GM23248 (cell line): ENCODE results near the gene PTH2. TPM values are rescaled to one million over a fixed set of nuclear protein-coding genes. Genes with fewer than 3 reads are reported as not detected.
A peak's percentile ranks its signal among the peaks of the same experiment; 100 is the strongest.

Source experiments
- DNase-seq: peaks from one replicate; pipeline ENCODE4 v3.0.0-alpha.2; 2015
- H2AFZ ChIP-seq: fragments of 200-600 bp; sonication (generic); 2 replicates; pipeline ENCODE4 v1.6.1; 2016; ENCODE audit warnings: antibody characterized with exemption
- H3F3A ChIP-seq: fragments of 200-600 bp; sonication (generic); 2 replicates; pipeline ENCODE4 v1.6.1; 2016; ENCODE audit warnings: mild to moderate bottlenecking, antibody characterized with exemption, mixed run types; ENCODE audit not compliant: insufficient read depth
- H3K27ac ChIP-seq: fragments of 200-600 bp; sonication (generic); 2 replicates; pipeline ENCODE4 v1.5.1; 2016; ENCODE audit warnings: mild to moderate bottlenecking
- H3K27me3 ChIP-seq: fragments of 200-600 bp; sonication (generic); replicated peaks from 2 replicates; pipeline ENCODE4 v1.6.1; 2016; ENCODE audit warnings: mild to moderate bottlenecking; ENCODE audit not compliant: insufficient read depth
- H3K36me3 ChIP-seq: fragments of 200-600 bp; sonication (generic); 2 replicates; pipeline ENCODE4 v1.6.1; 2016; ENCODE audit warnings: low read depth, mild to moderate bottlenecking
- H3K4me1 ChIP-seq: fragments of 200-600 bp; sonication (generic); 2 replicates; pipeline ENCODE4 v1.6.1; 2016; ENCODE audit warnings: mild to moderate bottlenecking; ENCODE audit not compliant: insufficient read depth
- H3K4me2 ChIP-seq: fragments of 200-600 bp; sonication (generic); one replicate; pipeline ENCODE4 v1.6.1; 2016; ENCODE audit warnings: mild to moderate bottlenecking; ENCODE audit not compliant: unreplicated experiment
- H3K4me3 ChIP-seq: fragments of 200-600 bp; sonication (generic); 2 replicates; pipeline ENCODE4 v1.5.1; 2016; ENCODE audit warnings: mild to moderate bottlenecking
- H3K79me2 ChIP-seq: fragments of 200-600 bp; sonication (generic); 2 replicates; pipeline ENCODE4 v1.6.1; 2016; ENCODE audit warnings: mild to moderate bottlenecking; ENCODE audit not compliant: insufficient read depth
- H3K9ac ChIP-seq: fragments of 200-600 bp; sonication (generic); 2 replicates; pipeline ENCODE4 v1.6.1; 2016; ENCODE audit warnings: mild to moderate bottlenecking
- H3K9me2 ChIP-seq: fragments of 200-600 bp; sonication (generic); 2 replicates; pipeline ENCODE4 v1.6.1; 2016; ENCODE audit warnings: mixed run types, mild to moderate bottlenecking, moderate library complexity; ENCODE audit not compliant: insufficient read depth
- H3K9me3 ChIP-seq: fragments of 200-600 bp; sonication (generic); one replicate; pipeline ENCODE4 v1.6.1; 2017; ENCODE audit warnings: low read depth
- H4K20me1 ChIP-seq: fragments of 200-600 bp; sonication (generic); 2 replicates; pipeline ENCODE4 v1.6.0; 2016; ENCODE audit not compliant: insufficient read depth
- EZH2 ChIP-seq: fragments of 200-600 bp; sonication (generic); IDR thresholded peaks from 2 replicates; pipeline ENCODE4 v1.6.1; 2018; ENCODE audit warnings: antibody characterized with exemption, mild to moderate bottlenecking; ENCODE audit not compliant: insufficient read depth, poor library complexity, severe bottlenecking
- EZH2phosphoT487 ChIP-seq: fragments of 200-600 bp; sonication (generic); IDR thresholded peaks from 2 replicates; pipeline ENCODE4 v1.6.1; 2018; ENCODE audit warnings: antibody characterized with exemption, moderate library complexity, mild to moderate bottlenecking, low read depth; ENCODE audit not compliant: insufficient read depth
- WGBS, 2 experiments: methylation state at CpG; one replicate each; pipeline ENCODE4 v1.1.6; 2015 to 2017; ENCODE audit warnings: low lambda C conversion rate in 2 of 2, low coverage in 1 of 2; ENCODE audit errors: missing lambda C conversion rate in 2 of 2; 5-methylcytosine and 5-hydroxymethylcytosine counted together
- in situ Hi-C: fragments of 300-500 bp; cut with MboI; formaldehyde crosslinking; loops from 2 replicates; pipeline ENCODE4 v1.15.0; 2020
- polyA plus RNA-seq: library from polyadenylated mRNA; unstranded; fragments of >200 nt; fragmentation: Nextera tagmentation; extraction: Ambion mirVana; gene quantifications from 2 replicates; pipeline ENCODE4 v1.2.1, GENCODE V29; 2016
- total RNA-seq: library from RNA; depleted of rRNA; stranded (reverse); fragments of >200 nt; shearing (Covaris generic); gene quantifications from 2 replicates; pipeline ENCODE4 v1.2.3, GENCODE V29; 2014; rRNA removed

The PTH2 gene
- total RNA-seq, result not detected in 2 replicates
- not detected in 2 replicates for polyA plus RNA-seq

- peak within 1 kb of the TSS; percentile 21 for H3K4me2 ChIP-seq
- in situ Hi-C loops, result no loop called here
- no peaks in the 10 kb centered on the region for H3K36me3 ChIP-seq
- H4K20me1 ChIP-seq, result no peaks in the 10 kb centered on the region
- H3K4me3 ChIP-seq, result no peak within 1 kb of the TSS
- H3K27ac ChIP-seq, result no peak within 1 kb of the TSS
- 0 out of 2 replicates have a peak, but pooled peaks cover 5% of the 10 kb centered on the region for H3K4me1 ChIP-seq
- H3K9ac ChIP-seq, result no peak within 1 kb of the TSS
- H2AFZ ChIP-seq, result no peak within 1 kb of the TSS
- peaks cover 85% of the 10 kb centered on the region for H3K27me3 ChIP-seq
- H3K9me2 ChIP-seq, result no peaks in the 10 kb centered on the region
- H3K9me3 ChIP-seq, result no peaks in the 10 kb centered on the region
- DNase-seq, result no peak
- H3F3A ChIP-seq, result no peaks in the 10 kb centered on the region
- WGBS, 2 experiments, result 6 to 11% methylated on average over 32 to 42 of the region's 42 CpGs
- no peaks in the 10 kb centered on the region for H3K79me2 ChIP-seq
- TF ChIP-seq EZH2, result no peak
- TF ChIP-seq EZH2phosphoT487, result 0 out of 2 replicates have a peak, but pooled peaks have one; percentile 4
Measured at GRCh38 chr19:49423071-49423984, at the start of gene PTH2. PTH2 (minus strand) TSS chr19:49423441; CDS start chr19:49423339, 102 bp downstream.

GRCh38 chr19:49472936-49473335 lies 49.7 kb upstream of the PTH2 start:
- H3K27me3 ChIP-seq, result no peaks in the 10 kb centered on the region
- H3K79me2 ChIP-seq, result no peaks in the 10 kb centered on the region
- no peak for TF ChIP-seq EZH2
- no peak for TF ChIP-seq EZH2phosphoT487
- H3K9me3 ChIP-seq, result no peaks in the 10 kb centered on the region
- no peaks in the 10 kb centered on the region for H3K36me3 ChIP-seq
- no peaks in the 10 kb centered on the region for H3F3A ChIP-seq
- no peak overlapping the region for H3K4me3 ChIP-seq
- no peak overlapping the region for H3K27ac ChIP-seq
- no peaks in the 10 kb centered on the region for H4K20me1 ChIP-seq
- H2AFZ ChIP-seq, result 0 out of 2 replicates have a peak overlapping the region, but pooled peaks have one; percentile 96
- peaks cover 4% of the 10 kb centered on the region for H3K4me1 ChIP-seq
- H3K9me2 ChIP-seq, result no peaks in the 10 kb centered on the region
- WGBS, 2 experiments, result 65 to 71% methylated on average over 9 of the region's 9 CpGs
- DNase-seq, result no peak
- in situ Hi-C loops, result no loop called here
- H3K9ac ChIP-seq, result no peak overlapping the region
- no peak overlapping the region for H3K4me2 ChIP-seq

- Histone ChIP-seq H2AFZ (no peak overlapping the region), H3K4me2 (no peak overlapping the region), H3K9me3 (no peaks in the 10 kb centered on the region), H3K9me2 (no peaks in the 10 kb centered on the region), H3K4me3 (no peak overlapping the region), H3K79me2 (no peaks in the 10 kb centered on the region), H3K36me3 (no peaks in the 10 kb centered on the region), H3K4me1 (peaks cover 4% of the 10 kb centered on the region), H3K27me3 (no peaks in the 10 kb centered on the region), H4K20me1 (no peaks in the 10 kb centered on the region), H3F3A (no peaks in the 10 kb centered on the region), H3K27ac (no peak overlapping the region), H3K9ac (no peak overlapping the region)
- DNase-seq, result no peak
- TF ChIP-seq EZH2phosphoT487, result no peak
- TF ChIP-seq EZH2, result no peak
- 47 to 55% methylated on average over 8 of the region's 8 CpGs for WGBS, 2 experiments
- in situ Hi-C loops, result no loop called here
Measured at GRCh38 chr19:49470615-49470978, 47.4 kb upstream of the PTH2 start.

- Histone ChIP-seq H3F3A (no peaks in the 10 kb centered on the region), H3K36me3 (no peaks in the 10 kb centered on the region), H3K9me2 (no peaks in the 10 kb centered on the region), H3K4me3 (no peak overlapping the region), H3K9me3 (no peaks in the 10 kb centered on the region), H3K27ac (no peak overlapping the region), H3K79me2 (no peaks in the 10 kb centered on the region), H3K4me2 (no peak overlapping the region), H4K20me1 (no peaks in the 10 kb centered on the region), H2AFZ (no peak overlapping the region), H3K27me3 (no peaks in the 10 kb centered on the region), H3K4me1 (peaks cover 4% of the 10 kb centered on the region), H3K9ac (no peak overlapping the region)
- 82 to 83% methylated on average over 25 of the region's 25 CpGs for WGBS, 2 experiments
- in situ Hi-C loops, result no loop called here
- no peak for DNase-seq
- no peak for TF ChIP-seq EZH2phosphoT487
- no peak for TF ChIP-seq EZH2
Measured at GRCh38 chr19:49469828-49470614, 46.8 kb upstream of the PTH2 start.
